Ramos (cell line): ENCODE measurements around the gene DNAH8.
"Not testable (repeated sequence)": the region's sequence is repeated elsewhere in the genome, so short reads cannot be mapped to it uniquely, and the experiment has no call there.

Experiments
- in situ Hi-C: fragments of 300-500 bp; cut with MboI; formaldehyde crosslinking; loops from one replicate; pipeline ENCODE4 v1.14.3; 2022; ENCODE audit warnings: low sequenced_read_pairs; ENCODE audit not compliant: unreplicated experiment

The DNAH8 gene

DNA sequence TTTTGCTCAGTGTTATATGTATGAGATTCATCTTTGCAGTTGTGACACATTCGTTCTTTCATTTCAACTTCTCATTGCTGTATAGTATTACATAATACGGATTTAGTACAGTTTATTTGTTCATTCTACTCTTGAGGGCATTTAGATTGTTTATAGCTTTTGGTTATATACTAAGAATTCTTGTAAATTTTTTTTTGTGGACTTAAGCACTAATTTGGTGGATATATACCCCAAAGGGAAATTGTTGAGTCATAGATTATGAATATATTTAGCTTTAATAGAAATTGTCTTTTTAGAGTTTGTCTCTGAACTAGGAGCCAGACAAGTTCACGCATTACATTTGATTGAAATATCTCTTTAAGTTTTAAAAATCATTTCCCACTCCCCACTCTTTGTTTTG is 79.6 kb downstream of the DNAH8 start:
- in situ Hi-C loops = no loop called here

DNA sequence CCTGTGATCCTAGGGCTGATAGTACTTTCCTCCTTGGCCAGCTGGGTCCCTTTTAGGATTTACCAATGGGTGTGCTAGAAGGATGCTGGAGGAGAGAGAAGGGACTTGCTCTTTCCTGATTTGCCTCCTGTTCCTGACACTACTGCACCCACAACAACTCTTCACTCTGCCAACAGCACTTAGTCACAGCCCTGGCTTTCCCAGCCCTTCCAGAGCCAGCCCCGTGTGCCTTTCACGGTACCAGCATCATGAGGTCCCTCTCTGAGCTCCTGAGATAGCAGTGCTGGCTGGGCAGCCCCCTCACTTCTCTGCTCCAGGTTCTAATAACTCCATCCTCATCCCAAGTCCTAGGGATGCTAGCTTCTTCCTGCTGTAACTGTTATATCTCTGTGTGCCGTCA is 80.9 kb downstream of the DNAH8 start:
- in situ Hi-C loops = no loop called here

DNA sequence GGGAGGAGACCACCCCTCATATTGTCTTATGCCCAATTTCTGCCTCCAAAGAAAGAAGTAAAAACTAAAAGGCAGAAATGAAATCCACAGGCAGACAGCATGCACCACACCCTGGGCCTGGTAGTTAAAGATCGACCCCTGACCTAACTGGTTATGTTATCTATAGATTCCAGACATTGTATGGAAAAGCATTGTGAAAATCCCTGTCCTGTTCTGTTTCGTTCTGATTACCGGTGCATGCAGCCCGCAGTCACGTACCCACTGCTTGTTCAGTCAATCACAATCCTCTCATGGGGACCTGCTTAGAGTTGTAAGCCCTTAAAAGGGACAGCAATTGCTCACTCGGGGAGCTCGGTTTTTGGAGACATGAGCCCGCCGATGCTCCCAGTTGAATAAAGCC is 81.3 kb downstream of the DNAH8 start:
- in situ Hi-C loops = not testable (repeated sequence)

DNA sequence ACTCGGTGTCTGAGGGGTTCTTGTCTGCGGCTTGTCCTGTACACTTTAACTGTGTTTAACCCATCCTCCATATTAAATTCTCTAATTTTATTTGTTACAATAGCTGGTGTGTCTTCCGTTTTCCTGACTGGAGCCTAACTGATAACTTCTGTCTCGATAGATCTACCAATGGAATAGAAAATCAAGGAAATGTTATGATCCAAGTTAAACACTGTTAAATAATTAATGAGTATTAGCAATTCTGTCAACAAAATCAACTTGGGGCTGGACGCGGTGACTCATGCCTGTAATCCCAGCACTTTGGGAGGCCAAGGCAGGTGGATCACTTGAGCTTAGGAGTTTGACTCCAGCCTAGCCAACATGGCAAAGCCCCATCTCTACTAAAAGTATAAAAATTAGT is 81.7 kb downstream of the DNAH8 start:
- in situ Hi-C loops = no loop called here

DNA sequence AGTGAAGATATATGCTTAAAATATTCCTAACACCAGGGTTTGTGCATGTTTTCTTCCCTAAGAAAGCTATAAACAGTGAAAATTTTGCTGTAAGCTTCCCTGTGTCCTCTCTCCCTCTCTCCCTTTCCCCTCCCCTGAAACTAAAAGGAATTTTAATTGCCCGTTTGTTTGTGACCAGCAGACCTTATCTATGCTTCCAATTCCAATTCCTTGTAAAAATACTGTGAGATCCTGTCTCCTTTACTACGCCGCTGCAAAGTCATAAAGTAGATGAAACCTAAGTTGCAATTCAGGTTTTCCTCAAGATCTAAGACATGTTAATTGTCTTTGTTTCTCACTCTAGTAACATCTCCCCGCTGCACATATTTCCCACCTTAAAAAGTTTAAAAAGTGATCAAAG is 82.3 kb downstream of the DNAH8 start:
- in situ Hi-C loops = no loop called here

DNA sequence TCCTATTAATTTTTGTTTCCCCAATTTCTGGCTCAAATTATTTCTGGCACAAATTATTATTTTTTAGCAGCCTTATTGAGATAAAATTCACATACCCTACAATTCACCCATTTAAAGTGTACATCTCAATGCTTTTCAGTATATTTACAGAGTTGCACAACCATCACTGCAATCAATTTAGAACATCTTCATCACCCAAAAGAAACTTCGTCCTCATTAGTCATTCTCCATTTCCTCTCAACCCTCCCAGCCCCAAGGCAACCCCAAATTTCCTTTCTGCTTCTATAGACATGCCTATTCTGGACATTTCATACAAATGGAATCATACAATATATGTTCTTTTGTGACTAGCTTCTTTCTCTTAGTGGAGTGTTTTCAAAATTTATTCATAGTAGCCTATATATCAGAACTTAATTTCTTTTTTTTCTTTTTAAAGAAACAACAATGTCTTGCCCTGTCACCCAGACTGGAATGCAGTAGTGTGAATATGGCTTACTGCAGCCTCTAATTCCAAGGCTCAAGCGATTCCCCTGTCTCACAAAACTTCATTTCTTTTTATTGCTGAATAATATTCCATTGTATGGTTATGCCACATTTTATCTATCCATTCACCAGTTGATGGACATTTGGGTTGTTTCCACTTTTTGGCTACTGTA is 84.5 kb downstream of the DNAH8 start:
- in situ Hi-C loops = no loop called here

DNA sequence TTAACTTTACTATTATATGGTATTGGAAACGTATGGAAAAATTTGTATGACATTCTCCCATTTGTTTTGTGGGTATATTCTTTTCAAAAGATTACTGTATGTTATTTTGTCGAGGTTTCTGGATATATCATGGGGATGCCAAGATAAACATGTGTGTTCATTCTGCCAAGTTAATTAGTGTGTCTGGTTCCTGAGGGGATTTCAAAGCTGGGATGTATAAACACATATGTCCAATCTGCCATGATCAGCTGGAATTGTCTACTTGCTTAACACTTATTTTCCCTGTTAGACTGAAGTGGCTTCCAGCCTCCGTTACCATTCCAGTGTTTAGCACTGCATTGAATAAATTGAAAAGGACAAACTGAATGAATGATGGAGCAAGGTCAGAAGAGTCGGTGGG is 86.2 kb downstream of the DNAH8 start:
- in situ Hi-C loops = no loop called here

DNA sequence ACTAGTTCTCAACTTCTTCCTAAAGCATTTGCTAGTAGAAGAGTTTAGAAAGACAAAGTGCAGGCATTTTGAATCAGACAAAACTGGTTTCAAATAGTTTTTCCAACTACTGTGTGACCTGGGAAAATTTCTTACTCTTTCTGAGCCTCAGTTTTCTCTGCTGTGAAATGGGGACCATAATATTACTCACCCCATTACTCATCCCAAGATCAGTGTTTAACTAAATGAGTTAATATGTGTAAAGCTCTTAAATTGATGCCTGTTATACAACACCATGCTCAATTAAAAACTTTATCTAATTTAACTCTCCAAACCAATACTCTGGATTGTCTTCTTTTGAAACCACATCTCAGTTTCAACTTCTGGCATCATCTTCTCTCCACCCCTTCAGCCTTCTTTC is 87.4 kb downstream of the DNAH8 start:
- in situ Hi-C loops = no loop called here

DNA sequence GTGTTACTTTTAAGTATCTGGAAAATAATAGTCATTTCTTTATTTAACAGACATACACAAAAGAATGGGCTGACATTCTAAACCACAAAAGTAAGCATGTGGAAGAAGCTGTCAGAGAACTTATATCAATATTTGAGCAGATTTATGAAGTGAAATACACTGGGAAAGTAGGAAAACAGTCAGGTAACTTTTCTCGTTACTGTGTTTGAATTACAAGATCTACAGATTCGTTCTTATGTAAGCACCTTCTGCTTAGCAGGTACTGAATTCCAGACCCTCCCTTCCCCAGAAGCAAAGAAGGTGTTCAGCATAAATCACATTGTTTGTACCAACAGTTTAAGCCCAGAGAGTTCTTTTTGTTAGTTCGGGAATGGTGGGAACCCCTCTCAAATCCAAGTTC is 88.0 kb downstream of the DNAH8 start:
- in situ Hi-C loops = no loop called here

DNA sequence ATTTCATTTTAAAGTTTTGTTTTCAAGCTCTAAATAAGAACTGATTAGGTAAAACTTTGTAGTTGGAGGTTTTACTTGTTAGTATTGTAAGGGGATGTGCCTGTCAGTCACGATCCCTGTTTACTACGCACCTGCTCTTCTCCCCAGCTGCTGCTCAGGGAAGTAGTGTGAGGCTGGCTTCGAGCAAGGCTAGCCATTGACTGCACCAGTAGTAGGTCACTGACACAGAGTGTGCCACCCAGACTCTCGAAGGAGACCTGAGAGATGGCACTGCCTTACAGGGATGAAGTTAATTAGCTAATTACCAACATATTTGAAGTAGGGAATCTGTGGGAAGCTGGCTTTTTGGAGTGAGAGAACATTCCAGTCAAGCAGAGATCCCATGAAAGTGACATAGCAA is 89.2 kb downstream of the DNAH8 start:
- in situ Hi-C loops = no loop called here

DNA sequence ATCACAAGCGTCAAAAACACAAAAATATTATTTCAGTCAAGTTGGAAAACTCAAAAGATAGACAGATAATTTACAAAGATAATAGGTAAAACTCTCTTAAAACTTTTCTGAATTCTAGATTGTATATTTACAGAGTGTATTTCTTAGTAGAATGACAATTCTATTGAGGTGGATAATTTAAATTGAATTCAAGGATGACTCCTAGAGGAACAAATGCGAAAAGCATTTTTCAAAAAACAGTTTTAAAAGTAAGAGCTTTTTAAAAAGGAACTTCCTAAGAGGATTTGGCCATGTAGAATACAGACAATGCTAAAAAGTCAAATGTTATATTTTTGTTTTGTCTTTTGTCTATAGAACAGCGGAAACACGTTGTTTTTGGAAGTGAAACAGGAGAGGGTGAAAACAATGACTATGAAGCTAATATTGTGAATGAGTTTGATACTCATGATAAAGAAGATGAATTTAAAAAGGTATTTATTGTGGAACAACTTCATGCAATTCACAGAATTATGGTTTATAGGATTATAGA is 90.1 kb downstream of the DNAH8 start:
- in situ Hi-C loops = no loop called here

DNA sequence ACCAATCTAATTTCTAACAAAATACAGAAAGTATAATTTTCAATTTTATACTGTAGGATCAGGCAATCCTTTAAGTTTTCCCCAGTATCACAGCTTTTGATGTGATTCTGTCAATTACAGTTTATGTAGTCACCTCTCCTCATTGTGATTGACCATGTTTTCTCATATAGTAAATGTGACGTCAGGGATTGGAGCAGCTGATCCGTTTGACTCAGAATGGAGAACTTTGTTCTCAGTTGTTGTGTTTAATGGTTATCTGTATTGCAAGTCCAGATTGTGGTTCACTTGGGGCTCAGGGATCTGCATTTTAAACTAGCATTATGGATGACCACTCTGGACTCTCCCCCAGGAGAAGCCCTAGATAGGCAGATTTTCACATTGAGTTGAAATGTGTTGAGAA is 90.6 kb downstream of the DNAH8 start:
- in situ Hi-C loops = no loop called here

DNA sequence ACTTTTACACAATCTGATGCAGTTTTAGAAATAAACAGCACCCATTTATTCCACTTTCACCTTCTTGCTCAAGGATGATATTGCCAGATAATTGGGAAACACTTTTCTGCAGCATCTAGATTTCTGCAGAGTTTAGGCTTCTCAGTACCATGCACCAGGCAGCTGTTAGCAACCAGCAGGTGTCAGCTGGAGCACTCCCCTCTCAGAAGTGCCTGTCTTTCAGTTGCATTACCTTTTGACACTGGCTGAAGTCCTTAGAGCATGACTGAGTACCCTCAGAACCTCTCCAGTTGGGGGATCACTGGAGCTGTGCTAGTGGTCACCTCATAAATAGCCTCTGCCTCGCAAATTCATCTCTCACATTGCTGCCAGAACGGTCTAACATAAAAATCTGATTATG is 91.2 kb downstream of the DNAH8 start:
- in situ Hi-C loops = no loop called here

DNA sequence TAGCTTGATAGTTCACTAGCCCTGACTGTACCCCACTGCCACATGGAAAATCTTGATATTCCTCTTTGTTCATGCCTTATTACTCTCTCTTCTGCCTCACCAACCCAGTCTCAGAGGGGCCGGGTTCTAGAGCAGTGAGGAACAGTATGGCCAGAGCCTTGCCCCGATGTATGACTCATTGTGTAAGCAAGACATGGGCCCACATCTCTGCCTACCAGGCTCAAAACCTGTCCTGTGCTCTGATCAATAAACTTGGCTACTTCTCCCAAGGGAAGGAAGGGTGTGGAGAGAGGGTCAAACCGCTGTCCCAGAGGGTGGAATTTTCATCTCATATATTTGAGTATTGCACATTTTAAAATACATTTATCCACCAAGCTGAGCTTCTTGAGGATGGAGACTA is 91.7 kb downstream of the DNAH8 start:
- in situ Hi-C loops = no loop called here

DNA sequence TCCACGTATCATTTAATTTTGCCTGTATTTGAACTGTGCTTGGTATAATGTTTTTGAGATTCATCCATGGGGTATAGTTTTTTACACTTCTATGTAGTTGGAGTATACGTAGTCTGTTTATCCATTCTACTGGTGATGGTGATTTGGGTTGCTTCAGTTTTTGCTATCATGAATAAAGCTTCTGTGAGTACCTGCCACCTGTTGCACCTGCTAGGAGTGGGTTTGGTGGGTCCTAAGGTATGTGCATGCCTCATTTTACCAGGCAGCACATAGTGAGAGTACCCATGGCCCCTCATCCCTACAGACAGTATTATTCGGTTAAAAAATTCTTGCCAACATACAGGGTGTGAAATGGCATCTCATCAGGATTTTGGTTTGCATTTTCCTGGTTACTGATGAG is 92.9 kb downstream of the DNAH8 start:
- in situ Hi-C loops = no loop called here

DNA sequence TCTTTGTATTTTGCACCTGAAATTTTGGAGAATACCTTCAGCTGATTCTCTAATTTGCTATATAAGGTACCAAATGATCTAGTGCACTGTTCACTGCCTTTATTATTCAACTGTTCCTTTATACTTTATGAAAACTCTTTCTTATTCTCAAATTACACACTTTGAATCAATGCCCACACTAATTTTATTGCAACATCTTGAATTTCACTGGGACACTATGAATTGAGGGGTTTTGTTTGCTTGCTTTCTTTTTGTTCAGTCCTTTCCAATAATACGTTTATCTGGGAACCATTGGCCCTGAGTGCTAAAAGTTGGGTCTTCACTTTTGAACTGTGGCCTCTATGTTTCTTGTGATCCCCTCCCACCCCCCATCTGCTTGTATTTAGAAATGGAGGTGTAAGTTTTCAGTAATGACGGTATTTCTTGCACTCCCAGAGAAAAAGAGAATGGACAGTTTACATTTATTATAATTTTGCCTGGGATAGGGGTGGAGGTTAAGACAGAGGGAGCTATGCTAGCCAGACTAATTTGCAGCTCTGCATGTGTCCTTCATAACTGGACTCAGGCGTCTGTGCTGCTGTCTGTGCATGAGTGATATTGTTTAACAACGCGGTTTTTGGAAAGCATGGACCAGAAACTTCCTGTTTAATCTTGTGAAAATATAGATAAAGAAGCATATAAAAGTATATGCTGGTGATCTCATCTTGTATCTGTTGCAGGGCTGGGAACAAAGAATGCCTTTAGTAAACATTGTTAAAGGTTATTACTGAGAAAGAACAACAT is 98.1 kb downstream of the DNAH8 start:
- in situ Hi-C loops = no loop called here

DNA sequence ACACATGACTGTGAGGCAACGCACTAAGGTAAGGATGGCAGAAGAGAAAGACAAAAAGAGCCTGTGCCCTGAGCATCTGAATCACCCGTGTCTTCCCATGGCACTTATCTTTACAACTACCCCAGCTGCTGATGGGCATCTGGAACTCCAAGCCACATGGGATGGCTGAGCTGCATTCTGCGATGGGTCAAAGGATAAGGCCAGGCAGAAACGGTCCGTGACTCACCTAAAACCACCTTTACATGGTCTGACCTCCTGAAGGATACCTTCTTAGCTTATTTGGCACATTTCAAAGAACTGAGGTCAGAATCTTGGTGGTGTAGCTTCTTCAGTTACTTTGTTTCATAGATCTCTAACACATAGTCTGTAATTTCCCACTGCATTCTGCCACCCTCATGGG is 99.7 kb downstream of the DNAH8 start:
- in situ Hi-C loops = no loop called here

DNA sequence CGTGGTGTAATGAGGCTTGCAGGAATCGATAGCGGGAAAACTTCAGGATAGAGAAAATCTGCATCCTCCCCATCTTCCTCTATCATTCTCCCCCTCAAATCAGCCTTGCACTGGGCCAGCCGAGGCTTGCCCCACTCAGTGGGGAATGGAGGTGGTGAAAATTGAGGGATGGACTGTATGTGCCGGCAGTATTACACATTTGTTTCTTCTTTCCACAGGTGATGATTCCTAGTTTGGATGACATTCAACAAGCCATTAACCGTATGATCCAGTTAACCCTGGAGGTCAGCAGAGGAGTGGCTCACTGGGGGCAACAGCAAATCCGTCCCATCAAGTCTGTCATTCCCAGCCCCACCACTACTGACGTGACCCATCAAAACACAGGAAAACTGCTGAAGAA is 100.1 kb downstream of the DNAH8 start:
- in situ Hi-C loops = no loop called here

DNA sequence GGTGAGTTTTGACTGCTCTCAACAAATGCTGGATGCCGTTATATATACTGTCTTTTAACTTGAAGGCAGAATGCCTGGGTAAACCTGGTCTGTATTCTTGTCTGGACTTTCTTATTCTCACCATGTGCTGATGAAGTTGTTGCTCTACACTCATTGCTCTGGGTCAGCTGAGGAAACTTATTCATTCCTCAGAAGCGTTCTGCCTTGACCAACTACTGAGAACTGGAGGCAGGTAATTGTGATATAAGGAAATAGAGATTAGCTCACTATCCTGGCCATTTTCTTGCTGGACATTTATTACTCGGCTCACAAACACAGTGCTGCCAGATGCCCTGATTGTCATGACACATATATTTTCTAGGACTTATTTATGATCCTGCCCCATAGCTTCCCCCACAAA is 103.6 kb downstream of the DNAH8 start:
- in situ Hi-C loops = no loop called here

DNA sequence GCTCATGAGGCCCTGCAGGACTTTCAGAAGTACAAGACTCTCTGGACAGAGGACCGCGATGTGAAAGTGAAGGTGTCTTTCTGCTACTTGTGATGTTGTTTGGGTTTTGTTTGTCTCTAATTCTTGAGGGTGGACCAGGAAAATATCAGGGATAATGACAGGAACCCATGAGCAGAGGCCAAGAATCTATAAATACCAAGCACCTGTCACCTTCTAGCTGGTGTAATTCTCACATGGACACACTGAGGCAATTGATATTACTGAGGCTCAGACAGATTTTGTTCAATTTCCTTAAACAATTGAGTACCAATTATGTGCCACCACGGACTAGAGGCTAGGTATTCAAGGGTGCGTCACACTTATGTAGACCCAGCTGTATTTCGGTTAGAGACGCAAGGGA is 107.9 kb downstream of the DNAH8 start:
- in situ Hi-C loops = no loop called here

DNA sequence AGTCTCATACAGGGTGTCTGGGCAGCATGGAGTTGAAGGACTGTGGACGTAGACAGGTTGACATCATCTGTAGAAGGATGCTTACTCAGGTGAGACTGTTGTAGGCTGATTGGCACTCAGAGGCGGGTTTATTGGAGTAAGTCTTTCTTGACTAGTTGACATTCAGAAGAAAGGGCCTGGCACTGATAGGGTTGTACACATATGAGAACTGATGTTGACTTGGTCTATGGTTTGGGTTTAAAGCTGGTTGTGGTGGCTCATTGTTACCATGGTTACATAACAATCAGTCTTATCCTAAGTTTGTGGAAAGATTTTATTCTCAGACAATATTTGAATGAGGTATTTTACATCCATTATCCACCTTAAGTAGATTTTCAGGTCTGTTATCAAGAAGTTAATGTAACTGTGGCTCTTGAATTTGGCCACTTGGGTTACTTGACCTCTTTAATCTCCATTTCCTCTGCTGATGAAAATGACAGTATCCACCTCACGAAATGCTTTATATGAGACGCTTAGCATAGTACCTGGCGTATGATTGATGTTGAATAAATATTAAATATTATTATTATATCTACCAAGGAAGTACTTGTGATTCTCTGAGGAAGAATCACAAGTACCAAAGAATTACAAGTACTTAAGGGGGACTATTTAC is 109.3 kb downstream of the DNAH8 start:
- in situ Hi-C loops = no loop called here
